NCI-H2196 treated with DMSO at 0.1 percent for 48 hours (cell line): ENCODE results near the gene TMTC3.
A peak's percentile ranks its signal among the peaks of the same experiment; 100 is the strongest.
"Not testable (repeated sequence)": the region's sequence is repeated elsewhere in the genome, so short reads cannot be mapped to it uniquely, and the experiment has no call there.

Source experiments
- DNase-seq: peaks from one replicate; lab custom pipeline; 2025; ENCODE audit not compliant: unreplicated experiment; lab: John Stamatoyannopoulos, UW

TMTC3 gene

GRCh38 chr12:88163371-88163770, 21.3 kb downstream of the TMTC3 start:
- no peak for DNase-seq

DNA sequence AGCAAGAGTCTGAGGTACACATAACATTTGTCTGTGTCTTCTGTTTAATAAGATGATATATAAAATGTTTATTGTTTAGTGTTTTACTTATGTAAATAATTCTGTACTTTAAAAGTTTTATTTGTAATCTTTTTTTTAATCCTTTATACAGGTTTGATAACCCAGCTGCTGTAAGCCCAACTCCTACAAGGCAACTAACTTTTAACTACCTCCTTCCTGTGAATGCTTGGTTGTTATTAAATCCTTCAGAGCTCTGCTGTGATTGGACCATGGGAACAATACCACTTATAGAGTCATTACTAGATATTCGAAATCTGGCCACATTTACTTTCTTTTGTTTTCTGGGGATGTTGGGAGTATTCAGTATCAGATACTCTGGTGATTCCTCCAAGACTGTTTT, 24.1 kb downstream of the TMTC3 start:
- DNase-seq, result no peak

DNA sequence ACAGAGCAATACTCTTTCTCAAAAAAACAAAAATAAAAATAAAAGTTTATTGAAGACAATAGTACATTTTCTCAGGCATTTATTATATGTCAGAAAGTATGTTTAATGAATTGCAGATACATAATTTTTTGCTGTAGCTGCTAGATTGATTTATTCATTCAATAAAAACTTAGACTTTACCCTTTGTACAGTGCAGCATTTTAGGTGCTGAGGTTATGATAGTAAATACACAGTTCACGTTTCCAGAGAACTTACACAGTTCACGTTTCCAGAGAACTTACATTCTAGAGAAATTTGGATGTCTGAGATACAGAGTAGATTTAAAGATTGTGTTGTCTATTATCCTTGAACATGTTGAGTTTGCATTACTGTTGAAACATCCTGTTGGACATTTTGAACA, 25.3 kb downstream of the TMTC3 start:
- DNase-seq, result no peak

GRCh38 chr12:88172844-88173407, 30.8 kb downstream of the TMTC3 start:
- DNase-seq, result no peak

GRCh38 chr12:88175544-88175943, 33.4 kb downstream of the TMTC3 start:
- DNase-seq, result no peak

DNA sequence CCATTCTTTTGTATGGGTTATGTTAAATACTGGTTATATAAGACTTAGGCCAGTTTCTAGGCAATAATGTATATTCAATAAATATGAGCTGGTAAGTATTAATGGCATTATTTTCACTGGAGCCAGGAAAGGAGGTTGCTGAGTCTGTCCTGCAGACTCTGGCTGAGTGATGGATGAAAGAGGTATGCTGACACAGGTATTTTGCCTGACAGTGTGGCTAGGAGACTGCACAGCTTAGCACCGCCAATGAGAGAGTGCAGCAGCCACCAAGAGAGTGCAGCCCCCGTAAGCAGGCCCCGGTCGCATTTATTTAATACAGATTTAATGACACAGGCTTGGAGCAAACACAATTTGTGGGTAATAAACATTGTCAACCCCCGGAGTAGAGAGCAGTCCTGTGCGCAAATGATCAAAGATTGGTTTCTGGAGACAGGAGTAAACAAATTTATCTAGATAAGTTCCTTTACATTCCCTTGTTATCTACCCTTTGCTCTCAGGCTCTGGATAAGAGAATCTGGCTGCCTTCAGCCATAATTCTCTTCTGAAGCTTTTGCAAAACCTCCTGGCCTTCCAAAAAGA, 37.4 kb downstream of the TMTC3 start:
- DNase-seq, result no peak

DNA sequence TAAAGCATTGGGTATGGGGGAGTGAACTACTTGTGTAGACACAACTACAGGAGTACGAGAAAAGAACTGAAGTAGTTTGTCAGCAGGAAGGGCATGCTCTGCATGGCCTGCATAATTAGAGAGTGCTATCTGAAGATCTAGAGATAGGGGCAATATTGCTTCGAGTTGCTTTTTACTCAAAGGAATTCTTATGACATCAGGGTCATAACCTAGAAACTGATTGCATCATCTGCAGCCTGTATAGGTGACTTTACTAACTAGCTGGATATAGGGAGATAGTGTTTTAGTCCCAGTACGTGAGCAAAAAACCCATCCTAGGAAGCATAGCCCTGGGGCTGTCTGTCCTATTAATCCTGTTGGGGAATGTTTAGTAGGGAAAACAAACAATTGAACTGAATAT, 39.8 kb downstream of the TMTC3 start:
- DNase-seq, result no peak

DNA sequence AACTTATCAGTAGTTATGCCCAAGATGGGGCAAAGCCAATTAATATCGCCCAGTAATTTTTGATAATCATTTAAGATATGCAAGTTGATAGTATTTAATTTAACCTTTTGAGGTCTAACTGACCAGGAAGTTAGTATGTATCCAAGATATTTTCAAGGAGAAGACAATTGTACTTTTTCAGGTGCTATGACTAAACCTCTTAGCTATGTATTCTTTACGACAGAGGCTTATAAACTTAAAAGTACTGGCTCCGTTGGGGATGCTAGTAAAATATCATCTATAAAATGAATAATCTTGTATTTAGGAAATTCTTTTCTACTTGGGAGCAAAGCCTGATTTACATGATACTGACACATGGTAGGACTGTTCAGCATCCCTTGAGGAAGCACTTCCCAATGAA, 40.3 kb downstream of the TMTC3 start:
- no peak for DNase-seq

DNA sequence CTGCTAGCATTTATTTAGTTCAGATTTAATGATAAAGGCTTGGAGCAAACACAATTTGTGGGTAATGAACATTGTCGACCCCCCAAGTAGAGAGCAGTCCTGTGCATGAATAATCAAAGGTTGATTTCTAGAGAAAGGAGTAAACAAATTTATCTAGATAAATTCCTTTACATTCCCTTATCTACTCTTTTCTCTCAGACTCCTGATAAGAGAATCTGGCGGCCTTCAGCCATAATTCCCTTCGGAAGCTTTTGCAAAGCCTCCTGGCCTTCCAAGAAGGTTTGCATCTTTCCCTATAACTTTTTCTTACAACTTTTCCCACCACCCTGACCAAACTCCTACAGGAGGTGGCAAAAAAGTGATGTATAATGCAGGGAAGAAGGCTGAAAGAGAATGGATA, 42.1 kb downstream of the TMTC3 start:
- DNase-seq, result no peak

DNA sequence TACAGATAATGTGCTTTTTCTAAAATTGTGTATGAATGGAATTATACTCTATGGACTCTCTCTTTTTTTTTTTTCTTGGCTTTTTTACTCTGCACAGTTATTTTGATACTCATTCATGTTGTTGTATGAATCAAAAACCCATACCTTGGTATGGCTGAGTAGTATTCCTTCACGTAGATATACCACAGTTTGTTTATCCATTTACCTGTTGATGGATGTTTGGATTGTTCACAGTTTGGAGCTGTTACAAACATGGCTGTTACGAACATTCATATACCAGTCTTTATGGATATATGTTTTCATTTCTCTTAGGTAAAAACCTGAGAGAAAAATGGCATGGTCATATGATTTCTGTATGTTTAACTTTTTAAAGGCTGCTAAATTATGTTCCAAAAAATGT, 43.2 kb downstream of the TMTC3 start:
- no peak for DNase-seq

DNA sequence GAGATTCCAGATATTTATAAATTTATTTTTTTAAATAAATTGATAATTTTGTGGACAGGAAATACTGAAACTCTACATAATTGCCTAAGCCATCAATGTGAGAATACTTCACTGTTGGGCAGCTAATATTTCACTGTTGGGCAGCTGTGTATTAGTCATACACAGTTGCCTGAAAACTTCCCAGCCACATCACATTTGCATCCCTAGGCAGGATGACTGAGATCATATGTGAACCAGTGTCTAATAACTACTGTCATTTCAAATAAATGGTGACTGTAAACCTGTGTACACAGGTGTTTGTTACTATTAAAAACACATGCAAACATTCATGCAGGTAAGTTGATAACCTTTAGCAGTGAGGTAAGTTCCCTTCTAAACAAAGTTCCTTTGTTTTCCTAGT, 43.9 kb downstream of the TMTC3 start:
- peak; percentile 70 for DNase-seq

GRCh38 chr12:88187571-88187970, 45.5 kb downstream of the TMTC3 start:
- DNase-seq, result no peak

GRCh38 chr12:88188180-88188579, 46.1 kb downstream of the TMTC3 start:
- no peak for DNase-seq

- no peak for DNase-seq
Observed at GRCh38 chr12:88192426-88192825, 50.3 kb downstream of the TMTC3 start.

- no peak for DNase-seq
Observed at GRCh38 chr12:88194868-88195267, 52.8 kb downstream of the TMTC3 start.

- DNase-seq, result no peak
Observed at GRCh38 chr12:88200029-88200428, 57.9 kb downstream of the TMTC3 start.

GRCh38 chr12:88202500-88202899, 60.4 kb downstream of the TMTC3 start:
- no peak for DNase-seq

GRCh38 chr12:88206601-88207000, 64.5 kb downstream of the TMTC3 start:
- DNase-seq, result no peak

GRCh38 chr12:88207921-88208620, 66.0 kb downstream of the TMTC3 start:
- DNase-seq, result no peak

- no peak for DNase-seq
Observed at GRCh38 chr12:88208661-88209060, 66.6 kb downstream of the TMTC3 start.

- DNase-seq, result not testable (repeated sequence)
Observed at GRCh38 chr12:88210311-88210710, 68.2 kb downstream of the TMTC3 start.

DNA sequence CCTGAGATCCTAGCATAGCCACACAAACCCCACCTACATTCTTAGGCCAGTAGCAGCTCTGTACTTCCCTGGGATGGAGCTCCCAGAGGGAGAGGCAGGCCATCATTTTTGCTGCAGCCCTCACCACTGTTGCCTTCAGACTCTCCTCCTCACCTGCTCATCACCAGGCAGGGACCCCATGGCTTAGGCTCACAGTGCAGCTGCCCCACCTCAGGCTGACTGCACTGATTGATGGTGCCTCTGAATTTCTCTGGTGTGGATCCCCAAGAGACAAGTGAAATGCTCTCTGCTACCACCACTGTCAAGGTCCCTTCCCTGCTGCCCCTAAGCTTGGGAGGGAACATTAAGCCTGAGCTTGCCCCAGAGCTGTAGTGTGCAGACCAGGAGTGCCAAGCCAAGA, 76.2 kb downstream of the TMTC3 start:
- no peak for DNase-seq

GRCh38 chr12:88219861-88220260, 77.8 kb downstream of the TMTC3 start:
- no peak for DNase-seq
